GM19397 (cell line): Measurements from ENCODE around the gene CACTIN.

Experiments used
- ATAC-seq: cut with Tn5 transposase; IDR thresholded peaks from one replicate; pipeline ENCODE4 v1.9.1; 2021; ENCODE audit warnings: mild to moderate bottlenecking, moderate library complexity; ENCODE audit not compliant: unreplicated experiment

CACTIN gene

GRCh38 chr19:3664879-3665642 is 38.5 kb upstream of the CACTIN start:
- ATAC-seq = no peak

- no peak for ATAC-seq
Observed at GRCh38 chr19:3663838-3664237, 37.2 kb upstream of the CACTIN start.

GRCh38 chr19:3661284-3662238 is 35.0 kb upstream of the CACTIN start:
- ATAC-seq = no peak

- ATAC-seq = no peak
Observed at GRCh38 chr19:3660493-3661219, 34.1 kb upstream of the CACTIN start.

- no peak for ATAC-seq
Observed at GRCh38 chr19:3659746-3660112, 33.1 kb upstream of the CACTIN start.

- ATAC-seq = no peak
Observed at GRCh38 chr19:3658870-3659745, 32.5 kb upstream of the CACTIN start.

- ATAC-seq = no peak
Observed at GRCh38 chr19:3658004-3658869, 31.6 kb upstream of the CACTIN start.

GRCh38 chr19:3657395-3657769 is 30.8 kb upstream of the CACTIN start:
- no peak for ATAC-seq

GRCh38 chr19:3656747-3657394 is 30.3 kb upstream of the CACTIN start:
- no peak for ATAC-seq

- ATAC-seq = no peak
Observed at GRCh38 chr19:3656073-3656746, 29.6 kb upstream of the CACTIN start.

GRCh38 chr19:3655402-3656072 is 28.9 kb upstream of the CACTIN start:
- no peak for ATAC-seq

GRCh38 chr19:3653865-3654513 is 27.4 kb upstream of the CACTIN start:
- ATAC-seq = no peak

- ATAC-seq = no peak
Observed at GRCh38 chr19:3653081-3653795, 26.6 kb upstream of the CACTIN start.

- no peak for ATAC-seq
Observed at GRCh38 chr19:3652422-3652821, 25.8 kb upstream of the CACTIN start.

- ATAC-seq = no peak
Observed at GRCh38 chr19:3651684-3652083, 25.1 kb upstream of the CACTIN start.

- ATAC-seq = no peak
Observed at GRCh38 chr19:3649888-3650287, 23.3 kb upstream of the CACTIN start.
